IMR-90 (cell line): Measurements from ENCODE around the gene MUCL3. TPM values are rescaled to one million over a fixed set of nuclear protein-coding genes. Genes with fewer than 3 reads are reported as not detected.

Experiments
- ATAC-seq: fragments of 200-7000 bp; cut with Tn5 transposase; 2 replicates; pipeline ENCODE4 v1.9.1; 2020; ENCODE audit warnings: low read depth, mild to moderate bottlenecking, moderate library complexity
- BruUV-seq: library from RNA; stranded (reverse); fragments of 400-500 nt; replicated peaks from 2 replicates; lab custom pipeline; 2021; lab: Mats Ljungman, UMichigan
- CTCF ChIA-PET: fragments of 300-600 bp; formaldehyde crosslinking; extraction: SDS; loops from one replicate; lab custom pipeline; 2021; ENCODE audit warnings: antibody characterized with exemption; lab: Yijun Ruan, JAX
- POLR2A ChIA-PET: fragments of 300-600 bp; sonication (Branson Sonifier 250); formaldehyde crosslinking; loops from one replicate; lab custom pipeline; 2022; ENCODE audit warnings: antibody characterized with exemption; ENCODE audit not compliant: unreplicated experiment; lab: Charles Lee
- DNase-seq: peaks from one replicate; pipeline ENCODE4 v3.0.0; 2013
- H2AFZ ChIP-seq: replicated peaks from 2 replicates; pipeline ENCODE3; 2013; ENCODE audit warnings: low read length, mild to moderate bottlenecking; ENCODE audit not compliant: poor library complexity
- H2AK5ac ChIP-seq: 2 replicates; pipeline ENCODE4 v1.6.1; 2013; ENCODE audit warnings: low read depth, low read length, inconsistent platforms
- H2AK9ac ChIP-seq: replicated peaks from 2 replicates; pipeline ENCODE3; 2013; ENCODE audit warnings: mild to moderate bottlenecking, low read depth, low read length, moderate library complexity; ENCODE audit not compliant: poor library complexity
- H2BK120ac ChIP-seq: 2 replicates; pipeline ENCODE4 v1.6.1; 2013; ENCODE audit warnings: low read depth, low read length, inconsistent platforms
- H2BK15ac ChIP-seq: 3 replicates; pipeline ENCODE4 v1.6.1; 2013; ENCODE audit warnings: low read depth, low read length, inconsistent platforms
- H2BK20ac ChIP-seq: 2 replicates; pipeline ENCODE4 v1.6.1; 2013; ENCODE audit warnings: low read depth, mild to moderate bottlenecking, inconsistent platforms, low read length, moderate library complexity
- H2BK5ac ChIP-seq: 2 replicates; pipeline ENCODE4 v1.6.1; 2013; ENCODE audit warnings: mild to moderate bottlenecking, low read depth, low read length, inconsistent platforms; ENCODE audit not compliant: poor library complexity, severe bottlenecking
- H3K14ac ChIP-seq: replicated peaks from 2 replicates; pipeline ENCODE4 v1.6.1; 2013; ENCODE audit warnings: low read depth, low read length, inconsistent platforms
- H3K18ac ChIP-seq: 2 replicates; pipeline ENCODE4 v1.6.1; 2013; ENCODE audit warnings: low read depth, low read length, control low read depth
- H3K23ac ChIP-seq: 2 replicates; pipeline ENCODE4 v1.6.1; 2013; ENCODE audit warnings: low read depth, low read length, inconsistent platforms
- H3K27ac ChIP-seq: 2 replicates; pipeline ENCODE4 v1.5.1; 2013; ENCODE audit warnings: mild to moderate bottlenecking, control low read depth, low read length; ENCODE audit not compliant: insufficient read depth
- H3K27me3 ChIP-seq: 2 replicates; pipeline ENCODE4 v1.6.1; 2013; ENCODE audit warnings: low read length; ENCODE audit not compliant: control insufficient read depth, insufficient read depth
- H3K36me3 ChIP-seq: 2 replicates; pipeline ENCODE4 v1.6.1; 2013; ENCODE audit warnings: low read length, mixed read lengths; ENCODE audit not compliant: control insufficient read depth, insufficient read depth
- H3K4ac ChIP-seq: 2 replicates; pipeline ENCODE4 v1.6.1; 2013; ENCODE audit warnings: low read depth, low read length, inconsistent platforms
- H3K4me1 ChIP-seq: 2 replicates; pipeline ENCODE4 v1.6.1; 2013; ENCODE audit warnings: low read length, mixed read lengths; ENCODE audit not compliant: control insufficient read depth, insufficient read depth
- H3K4me2 ChIP-seq: 2 replicates; pipeline ENCODE4 v1.6.1; 2013; ENCODE audit warnings: low read depth, mild to moderate bottlenecking, control low read depth, low read length, moderate library complexity
- H3K4me3 ChIP-seq: 2 replicates; pipeline ENCODE4 v1.5.1; 2013; ENCODE audit warnings: low read depth, mild to moderate bottlenecking, control low read depth, low read length, moderate library complexity; ENCODE audit not compliant: insufficient read depth
- H3K56ac ChIP-seq: 2 replicates; pipeline ENCODE4 v1.6.1; 2013; ENCODE audit warnings: low read length, inconsistent platforms; ENCODE audit not compliant: insufficient read depth; ENCODE audit errors: extremely low read depth
- H3K79me1 ChIP-seq, 2 experiments: 2 replicates each; pipeline ENCODE4 v1.6.1; 2013; ENCODE audit warnings: low read length in 2 of 2, inconsistent platforms in 1 of 2, low read depth in 1 of 2
- H3K9ac ChIP-seq: 2 replicates; pipeline ENCODE4 v1.6.1; 2013; ENCODE audit warnings: low read depth, low read length, control low read depth
- H3K9me1 ChIP-seq: 2 replicates; pipeline ENCODE4 v1.6.1; 2013; ENCODE audit warnings: low read length, inconsistent platforms; ENCODE audit not compliant: insufficient read depth
- H3K9me3 ChIP-seq: 2 replicates; pipeline ENCODE4 v1.6.1; 2013; ENCODE audit warnings: low read length; ENCODE audit not compliant: control insufficient read depth, insufficient read depth
- H4K20me1 ChIP-seq: 2 replicates; pipeline ENCODE4 v1.6.1; 2013; ENCODE audit warnings: low read length, inconsistent platforms; ENCODE audit not compliant: insufficient read depth
- H4K5ac ChIP-seq: 2 replicates; pipeline ENCODE4 v1.6.1; 2013; ENCODE audit warnings: mild to moderate bottlenecking, low read depth, low read length, control low read depth
- H4K8ac ChIP-seq, 2 experiments: 2 replicates each; pipeline ENCODE4 v1.6.1; 2013; ENCODE audit warnings: low read depth in 2 of 2, low read length in 2 of 2, control low read depth in 1 of 2, inconsistent platforms in 1 of 2
- H4K91ac ChIP-seq: 2 replicates; pipeline ENCODE4 v1.6.1; 2013; ENCODE audit warnings: low read depth, low read length, inconsistent platforms; ENCODE audit not compliant: insufficient read depth
- SMC3 ChIP-seq: fragments of 150-350 bp; IDR thresholded peaks from 2 replicates; pipeline ENCODE4 v1.6.1; 2016; ENCODE audit warnings: low read depth, mild to moderate bottlenecking, antibody characterized with exemption, low read length, moderate library complexity
- WGBS, 2 experiments: methylation state at CpG; one replicate each; pipeline versions ENCODE4 v1.1.5 to v1.1.7; 2013; ENCODE audit warnings: missing lambda C conversion rate in 2 of 2; ENCODE audit not compliant: insufficient read length in 1 of 2; ENCODE audit errors: extremely low coverage in 2 of 2; 5-methylcytosine and 5-hydroxymethylcytosine counted together
- dilution Hi-C: fragments of 300-500 bp; cut with HindIII; formaldehyde crosslinking; loops from one replicate; pipeline ENCODE4 v1.14.3; 2018; ENCODE audit warnings: low sequenced_read_pairs; ENCODE audit not compliant: unreplicated experiment
- in situ Hi-C: fragments of 300-500 bp; cut with MboI; formaldehyde crosslinking; loops from 3 replicates; pipeline ENCODE4 v1.14.3; 2019; ENCODE audit warnings: low sequenced_read_pairs, inconsistent platforms, mixed read lengths
- intact Hi-C: fragments of 100-400 bp; cut with micrococcal nuclease; formaldehyde crosslinking; loops from 2 replicates; pipeline ENCODE4 v1.10.0; 2022
- polyA plus RNA-seq, 3 experiments: library from polyadenylated mRNA; depleted of rRNA; stranded (reverse); fragments of >200 nt; gene quantifications; 2 replicates each; pipeline ENCODE4 v1.2.3, GENCODE V29; 2012; ENCODE audit warnings: low replicate concordance in 1 of 3
- total RNA-seq: library from RNA; depleted of rRNA; stranded (reverse); fragments of >200 nt; gene quantifications from 2 replicates; pipeline ENCODE4 v1.2.3, GENCODE V29; 2012

MUCL3 gene
- total and polyA plus RNA-seq, 2 of the 4 experiments (the other 2 are of a cell fraction), result not detected

DNA sequence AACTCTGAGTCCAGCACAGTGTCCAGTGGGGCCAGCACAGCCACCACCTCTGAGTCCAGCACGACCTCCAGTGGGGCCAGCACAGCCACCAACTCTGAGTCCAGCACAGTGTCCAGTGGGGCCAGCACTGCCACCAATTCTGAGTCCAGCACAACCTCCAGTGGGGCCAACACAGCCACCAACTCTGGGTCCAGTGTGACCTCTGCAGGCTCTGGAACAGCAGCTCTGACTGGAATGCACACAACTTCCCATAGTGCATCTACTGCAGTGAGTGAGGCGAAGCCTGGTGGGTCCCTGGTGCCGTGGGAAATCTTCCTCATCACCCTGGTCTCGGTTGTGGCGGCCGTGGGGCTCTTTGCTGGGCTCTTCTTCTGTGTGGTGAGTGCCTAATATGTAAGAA is 46.5 kb downstream of the MUCL3 start:
- Histone ChIP-seq H3K4me1 (peaks cover 4% of the 10 kb centered on the region; the same call in 1 of the 2 replicates), H2BK15ac (no peak overlapping the region), H3K4me2 (no peak overlapping the region), H3K56ac (no peak overlapping the region), H3K36me3 (no peaks in the 10 kb centered on the region), H2BK5ac (no peak overlapping the region), H3K4me3 (no peak overlapping the region), H4K20me1 (no peaks in the 10 kb centered on the region; the same call in 1 of the 2 replicates), H3K14ac (no peak overlapping the region), H3K23ac (no peak overlapping the region), H4K8ac (no peak overlapping the region), H2AFZ (no peak overlapping the region), H4K5ac (no peak overlapping the region), H2AK9ac (no peak overlapping the region), H2BK20ac (no peak overlapping the region), H2BK120ac (no peak overlapping the region), H4K91ac (no peak overlapping the region), H3K9me1 (no peaks in the 10 kb centered on the region), H3K27me3 (peaks cover 23% of the 10 kb centered on the region), H3K79me1 (no peaks in the 10 kb centered on the region), H3K27ac (no peak overlapping the region), H2AK5ac (no peak overlapping the region), H3K9ac (no peak overlapping the region), H3K9me3 (no peaks in the 10 kb centered on the region), H3K18ac (no peak overlapping the region), H3K4ac (no peak overlapping the region)
- TF ChIP-seq SMC3, result no peak
- intact Hi-C loops, result no loop called here
- ATAC-seq, result no peak
- dilution Hi-C loops, result no loop called here
- in situ Hi-C loops, result no loop called here
- no TSS peak for BruUV-seq
- no peak for DNase-seq
- POLR2A ChIA-PET, result no interaction called here
- WGBS, 2 experiments, result 81% methylated on average over 3 of the region's 6 CpGs; no CpG with 5 or more reads in 1 of the 2 experiments
- CTCF ChIA-PET, result no interaction called here
